AG09319 (cell line): ENCODE measurements around the gene ARHGAP26.

Experiments used
- DNase-seq: peaks from one replicate; pipeline ENCODE4 v3.0.0-alpha.2; 2010; ENCODE audit warnings: low read depth; ENCODE audit errors: extremely low read depth
- TF ChIP-seq, protein P1 (sequence below): IDR thresholded peaks from 2 replicates; pipeline ENCODE4 v1.5.1; 2011; ENCODE audit warnings: low read depth, mild to moderate bottlenecking, inconsistent platforms, low read length, moderate library complexity

ARHGAP26 gene

DNA sequence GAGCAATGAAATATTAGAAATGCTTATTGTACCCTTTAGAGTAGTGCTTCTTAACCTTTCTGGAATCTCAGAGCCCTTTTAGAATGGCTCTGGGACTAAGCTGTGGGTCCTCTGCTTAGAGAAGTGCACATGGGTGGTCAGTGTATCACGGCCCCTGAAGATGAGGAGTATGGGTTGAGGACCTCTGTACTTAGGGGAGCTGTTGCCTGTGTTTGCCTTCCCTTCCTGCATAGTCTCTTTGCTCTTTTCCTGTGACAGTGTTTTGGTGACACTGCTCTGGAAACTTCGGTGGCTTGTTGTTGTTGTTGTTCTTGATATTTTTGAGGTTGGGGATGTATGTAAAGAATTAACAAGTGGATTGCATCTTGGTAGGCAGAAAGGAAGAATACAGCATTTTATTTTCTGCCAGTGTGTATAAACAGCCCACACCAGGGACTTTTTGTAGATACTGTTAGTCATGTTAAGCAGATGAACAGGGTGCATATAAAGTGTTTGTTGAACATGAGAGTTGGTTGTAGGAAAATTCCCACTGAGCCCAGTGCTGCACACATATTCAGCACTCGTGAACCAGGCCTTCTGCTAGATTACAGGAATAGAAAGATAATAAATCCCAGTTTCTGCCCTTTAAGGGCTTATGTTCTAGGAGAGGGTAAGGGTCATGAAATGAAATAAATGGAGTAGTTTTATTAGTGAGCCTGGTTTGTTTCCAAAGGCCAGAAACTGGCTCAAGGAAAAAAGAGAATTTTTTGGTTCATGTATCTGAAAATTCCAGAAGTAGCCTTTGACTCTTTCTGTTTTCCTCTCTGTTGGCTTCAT lies 199.7 kb downstream of the ARHGAP26 start:
- TF ChIP-seq, protein P1, sequence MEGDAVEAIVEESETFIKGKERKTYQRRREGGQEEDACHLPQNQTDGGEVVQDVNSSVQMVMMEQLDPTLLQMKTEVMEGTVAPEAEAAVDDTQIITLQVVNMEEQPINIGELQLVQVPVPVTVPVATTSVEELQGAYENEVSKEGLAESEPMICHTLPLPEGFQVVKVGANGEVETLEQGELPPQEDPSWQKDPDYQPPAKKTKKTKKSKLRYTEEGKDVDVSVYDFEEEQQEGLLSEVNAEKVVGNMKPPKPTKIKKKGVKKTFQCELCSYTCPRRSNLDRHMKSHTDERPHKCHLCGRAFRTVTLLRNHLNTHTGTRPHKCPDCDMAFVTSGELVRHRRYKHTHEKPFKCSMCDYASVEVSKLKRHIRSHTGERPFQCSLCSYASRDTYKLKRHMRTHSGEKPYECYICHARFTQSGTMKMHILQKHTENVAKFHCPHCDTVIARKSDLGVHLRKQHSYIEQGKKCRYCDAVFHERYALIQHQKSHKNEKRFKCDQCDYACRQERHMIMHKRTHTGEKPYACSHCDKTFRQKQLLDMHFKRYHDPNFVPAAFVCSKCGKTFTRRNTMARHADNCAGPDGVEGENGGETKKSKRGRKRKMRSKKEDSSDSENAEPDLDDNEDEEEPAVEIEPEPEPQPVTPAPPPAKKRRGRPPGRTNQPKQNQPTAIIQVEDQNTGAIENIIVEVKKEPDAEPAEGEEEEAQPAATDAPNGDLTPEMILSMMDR: no peak

DNA sequence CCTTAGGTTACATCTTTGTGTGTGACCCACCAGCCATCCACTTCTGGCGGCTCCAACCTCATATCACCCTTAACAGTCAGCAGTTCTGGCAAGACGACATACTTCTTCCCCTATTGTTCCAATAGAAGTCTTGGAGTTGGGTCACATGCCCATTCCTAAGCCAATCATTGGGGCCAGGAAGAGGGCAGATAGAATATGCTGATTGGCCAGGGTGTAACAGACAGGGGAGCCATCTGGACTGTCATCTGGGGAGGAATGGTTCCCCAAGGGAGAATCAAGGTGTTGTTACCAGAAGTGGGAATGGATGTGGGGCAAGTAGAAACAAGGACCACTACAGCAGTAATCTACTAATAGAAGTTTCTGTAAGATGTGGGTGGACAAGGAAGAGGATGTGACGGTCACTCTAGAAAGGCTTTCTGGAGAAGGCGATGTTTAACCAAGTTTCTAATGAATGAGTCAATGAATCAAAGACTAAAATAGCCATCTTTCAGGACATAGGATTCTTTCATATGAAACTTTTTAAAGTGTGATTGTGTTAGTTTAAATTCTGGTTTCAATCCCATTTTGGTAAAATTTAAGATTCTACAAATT lies 200.4 kb downstream of the ARHGAP26 start:
- DNase-seq: no peak
- TF ChIP-seq, protein P1: no peak

More for the DNA sequence above, 199.7 kb downstream of the ARHGAP26 start:
- no peak for DNase-seq

DNA sequence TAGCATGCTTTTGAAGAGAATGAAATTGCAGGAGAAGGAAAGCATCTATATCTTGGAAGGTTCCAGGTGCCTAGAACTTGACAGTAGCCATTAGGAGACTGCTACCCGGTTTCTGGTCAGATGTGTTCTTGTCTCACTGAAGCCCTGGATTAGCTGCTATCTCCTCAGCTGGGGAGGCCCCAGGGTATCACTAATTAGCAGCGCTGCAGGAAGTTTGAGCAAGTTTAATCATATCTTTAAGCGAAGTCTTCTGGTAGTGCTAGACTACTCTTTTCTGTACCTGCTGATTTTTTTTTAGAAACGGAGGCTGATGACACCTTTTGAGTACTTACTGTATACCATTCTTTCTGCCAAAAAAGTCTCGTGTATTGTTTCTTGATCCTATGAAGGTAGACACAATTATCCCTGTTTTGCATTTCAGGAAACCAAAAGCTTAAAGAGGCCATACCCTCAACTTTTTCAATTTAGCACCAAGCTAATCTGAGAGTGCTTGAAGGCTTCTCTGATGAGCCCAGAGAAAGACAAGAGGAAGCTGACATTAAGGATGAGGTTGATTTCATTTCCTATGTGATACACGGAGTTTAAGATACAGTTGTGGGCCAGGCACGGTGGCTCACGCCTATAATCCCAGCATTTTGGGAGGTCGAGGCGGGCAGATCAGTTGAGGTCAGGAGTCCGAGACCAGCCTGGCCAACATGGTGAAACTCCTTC lies 201.3 kb downstream of the ARHGAP26 start:
- TF ChIP-seq, protein P1: no peak
- DNase-seq: no peak

DNA sequence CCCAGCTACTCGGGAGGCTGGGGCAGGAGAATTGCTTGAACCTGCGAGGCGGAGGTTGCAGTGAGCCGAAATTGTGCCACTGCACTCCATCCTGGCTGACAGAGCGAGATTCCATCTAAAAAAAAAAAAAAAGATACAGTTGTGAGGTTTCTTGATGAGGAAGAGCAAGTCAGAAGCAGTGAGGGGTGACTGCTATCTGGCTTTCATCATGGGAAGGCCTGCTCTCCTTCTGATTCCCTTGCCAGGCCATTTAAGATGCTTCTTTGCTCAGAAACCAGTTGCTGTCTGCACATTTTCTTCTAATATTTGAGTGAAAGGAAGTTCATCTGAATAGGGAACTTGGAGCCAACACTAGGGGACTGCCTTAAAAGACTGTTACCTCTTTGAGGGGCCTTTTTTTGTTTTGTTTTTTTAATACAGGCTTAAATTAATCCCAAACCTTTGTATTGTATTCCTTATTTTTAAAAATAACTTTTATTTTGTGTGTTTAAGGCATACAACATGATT lies 201.9 kb downstream of the ARHGAP26 start:
- no peak for DNase-seq
- TF ChIP-seq, protein P1: no peak

DNA sequence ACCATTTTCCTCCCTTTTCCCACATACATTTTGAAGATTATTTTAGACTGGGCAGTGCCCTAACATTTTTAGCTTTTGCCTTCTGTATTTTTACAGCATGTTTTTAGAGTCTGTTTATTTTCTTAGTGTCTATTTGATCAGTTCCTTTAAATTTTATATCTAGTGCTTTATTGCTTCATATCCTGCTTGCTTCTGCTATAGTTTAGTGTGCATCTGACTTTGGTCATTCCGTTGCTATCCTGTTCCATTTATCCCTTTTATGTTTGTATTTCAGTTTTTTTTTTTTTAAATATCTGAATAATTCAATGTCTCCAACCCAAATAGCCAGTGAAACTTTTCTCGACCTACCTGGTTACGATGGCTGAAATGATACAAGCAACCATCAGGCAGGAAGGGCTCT lies 203.8 kb downstream of the ARHGAP26 start:
- DNase-seq: no peak
- TF ChIP-seq, protein P1: no peak

DNA sequence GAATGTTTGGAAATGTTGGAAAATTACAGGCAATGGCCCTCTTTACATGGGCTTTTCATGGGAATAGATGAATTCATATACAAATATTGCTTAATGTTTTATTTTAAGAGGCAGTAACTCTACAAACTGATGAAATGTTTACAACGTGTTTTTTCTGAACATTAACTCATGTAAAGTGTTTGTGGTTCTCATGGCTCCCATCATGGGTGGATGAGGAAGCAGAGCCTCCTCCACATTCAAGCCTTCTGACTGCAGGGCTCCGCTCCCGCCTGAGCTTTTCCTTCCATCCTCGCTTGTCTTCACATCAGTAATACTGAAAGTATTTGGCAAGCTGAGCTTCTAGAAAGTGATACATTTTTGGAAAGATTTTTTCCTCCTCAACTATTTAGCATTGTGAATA lies 204.2 kb downstream of the ARHGAP26 start:
- TF ChIP-seq, protein P1: no peak
- no peak for DNase-seq
